GM21737 (cell line): ENCODE results near the gene PLRG1.
"Not testable (repeated sequence)": the region's sequence is repeated elsewhere in the genome, so short reads cannot be mapped to it uniquely, and the experiment has no call there.

Experiments
- ATAC-seq: cut with Tn5 transposase; IDR thresholded peaks from one replicate; pipeline ENCODE4 v1.9.1; 2021; ENCODE audit warnings: mild to moderate bottlenecking, moderate library complexity; ENCODE audit not compliant: unreplicated experiment

Gene PLRG1

GRCh38 chr4:154549894-154550790 lies at the start of gene PLRG1:
Gene PLRG1 (minus strand): TSS chr4:154550400. CDS start chr4:154550308, 92 bp downstream.
- ATAC-seq: peak; percentile 99

DNA sequence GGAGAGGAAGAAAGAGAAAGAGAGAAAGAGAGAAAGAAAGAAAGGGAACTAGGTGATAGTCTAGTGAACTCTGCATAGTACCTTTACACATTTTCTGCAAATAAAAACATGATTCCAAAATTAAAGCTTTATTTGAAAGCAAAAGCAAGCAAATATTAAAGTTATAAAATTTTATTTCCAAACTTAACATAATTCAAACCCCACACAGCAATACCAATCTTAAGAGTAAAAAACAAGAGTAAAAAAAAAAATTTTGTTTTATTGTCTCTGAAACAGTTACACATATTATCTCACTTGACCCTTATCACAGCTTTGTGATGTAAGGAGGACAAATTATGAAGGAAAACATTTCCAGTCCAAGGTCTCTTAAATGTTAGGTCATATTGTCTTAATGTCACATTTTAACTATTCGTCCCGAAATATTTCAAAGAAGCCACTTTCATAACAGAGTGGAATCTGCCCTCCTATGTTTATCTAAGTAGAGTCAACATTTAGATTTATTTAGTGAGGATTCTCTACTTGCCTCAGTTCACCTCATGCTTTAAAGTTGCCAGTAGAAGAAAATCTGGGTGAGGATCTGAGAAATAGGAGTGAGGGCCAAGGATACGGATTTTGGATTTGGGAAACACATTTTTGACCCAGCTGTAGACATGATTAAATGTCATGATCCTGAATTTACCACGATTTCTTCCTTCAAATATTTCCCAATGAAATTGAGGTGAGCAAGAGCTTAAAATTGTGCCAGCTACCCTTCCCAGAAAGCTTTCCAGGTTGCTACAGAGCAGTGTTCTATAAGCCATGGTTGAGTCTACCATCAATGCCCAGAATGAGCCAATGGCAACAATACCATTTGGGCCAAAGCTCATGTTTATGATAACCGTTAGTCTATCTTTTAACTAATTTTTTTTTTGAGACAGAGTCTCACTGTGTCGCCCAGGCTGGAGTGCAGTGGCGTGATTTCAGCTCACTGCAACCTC lies 47.9 kb upstream of the PLRG1 start:
- ATAC-seq: no peak

GRCh38 chr4:154597281-154597680 lies 47.1 kb upstream of the PLRG1 start:
- ATAC-seq: not testable (repeated sequence)

- no peak for ATAC-seq
Observed at GRCh38 chr4:154595807-154596206, 45.6 kb upstream of the PLRG1 start.

DNA sequence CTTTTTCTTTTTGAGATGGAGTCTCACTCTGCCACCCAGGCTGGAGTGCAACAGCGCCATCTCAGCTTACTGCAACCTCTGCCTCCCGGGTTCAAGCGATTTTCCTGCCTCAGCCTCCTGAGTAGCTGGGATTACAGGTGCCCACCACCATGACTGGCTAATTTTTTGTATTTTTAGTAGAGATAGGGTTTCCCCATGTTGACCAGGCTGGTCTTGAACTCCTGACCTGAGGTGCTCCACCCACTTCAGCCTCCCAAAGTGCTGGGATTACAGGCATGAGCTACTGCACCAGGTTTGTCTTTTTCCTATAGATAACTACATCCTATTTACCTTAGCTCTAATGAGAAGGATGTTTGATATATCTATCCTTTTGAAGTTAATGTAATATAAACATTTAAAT lies 44.1 kb upstream of the PLRG1 start:
- not testable (repeated sequence) for ATAC-seq

DNA sequence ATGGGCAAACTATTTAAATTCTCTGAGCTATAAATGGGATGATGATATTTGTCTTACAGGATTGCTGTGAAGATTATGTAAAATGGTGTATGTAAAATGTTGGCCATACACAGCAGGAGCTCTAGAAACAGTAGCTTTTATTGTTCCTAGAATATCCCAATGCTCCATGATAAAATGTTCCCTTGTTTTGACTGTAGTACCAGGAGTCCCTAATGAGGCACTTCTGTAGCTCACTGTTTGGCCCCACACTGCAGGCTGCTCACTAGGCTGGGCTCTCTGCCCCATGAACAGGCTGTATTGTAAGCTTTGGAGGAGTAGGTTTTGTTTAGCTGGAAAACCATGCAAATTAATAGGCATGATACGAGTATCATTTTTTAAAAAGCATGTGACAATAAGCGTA lies 43.7 kb upstream of the PLRG1 start:
- ATAC-seq: no peak

GRCh38 chr4:154591890-154592289 lies 41.7 kb upstream of the PLRG1 start:
- ATAC-seq: no peak

DNA sequence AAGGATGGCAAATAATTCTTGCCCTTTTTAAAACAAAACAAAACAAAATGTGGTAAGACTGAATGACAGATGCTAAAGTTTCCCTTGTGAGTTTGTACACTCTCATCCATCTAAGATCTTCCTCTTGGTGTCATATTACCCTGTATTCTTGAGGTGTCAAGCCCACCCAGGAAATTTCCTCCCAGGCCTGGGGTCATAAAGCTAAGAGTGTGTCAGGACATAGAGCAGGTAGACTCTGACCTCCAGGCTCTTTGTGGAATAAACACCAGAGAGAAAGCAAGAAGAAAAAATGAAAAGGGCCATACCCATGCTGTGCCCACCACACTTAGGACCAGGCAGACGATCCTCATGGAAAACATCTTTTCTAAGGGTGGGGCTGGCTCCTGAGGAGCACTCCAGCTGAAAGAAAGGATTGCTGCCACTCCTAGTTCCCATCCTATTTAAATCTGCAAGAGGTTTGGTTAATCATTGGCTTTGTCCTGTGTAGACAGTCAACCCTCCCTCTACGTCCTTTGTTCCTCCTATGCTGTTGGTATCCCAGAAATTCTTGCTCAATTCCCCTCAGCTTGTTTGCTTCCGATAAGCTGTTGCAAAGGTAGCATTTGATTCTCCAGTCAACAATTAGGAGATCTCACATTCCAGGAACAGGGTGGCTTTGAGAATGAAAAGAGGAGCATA lies 40.3 kb upstream of the PLRG1 start, which contains the start of gene FGA:
Gene FGA (minus strand): TSS at position 414 of the 678 bp plus-strand sequence. CDS start 55 bp downstream, at position 359.
- ATAC-seq: no peak

DNA sequence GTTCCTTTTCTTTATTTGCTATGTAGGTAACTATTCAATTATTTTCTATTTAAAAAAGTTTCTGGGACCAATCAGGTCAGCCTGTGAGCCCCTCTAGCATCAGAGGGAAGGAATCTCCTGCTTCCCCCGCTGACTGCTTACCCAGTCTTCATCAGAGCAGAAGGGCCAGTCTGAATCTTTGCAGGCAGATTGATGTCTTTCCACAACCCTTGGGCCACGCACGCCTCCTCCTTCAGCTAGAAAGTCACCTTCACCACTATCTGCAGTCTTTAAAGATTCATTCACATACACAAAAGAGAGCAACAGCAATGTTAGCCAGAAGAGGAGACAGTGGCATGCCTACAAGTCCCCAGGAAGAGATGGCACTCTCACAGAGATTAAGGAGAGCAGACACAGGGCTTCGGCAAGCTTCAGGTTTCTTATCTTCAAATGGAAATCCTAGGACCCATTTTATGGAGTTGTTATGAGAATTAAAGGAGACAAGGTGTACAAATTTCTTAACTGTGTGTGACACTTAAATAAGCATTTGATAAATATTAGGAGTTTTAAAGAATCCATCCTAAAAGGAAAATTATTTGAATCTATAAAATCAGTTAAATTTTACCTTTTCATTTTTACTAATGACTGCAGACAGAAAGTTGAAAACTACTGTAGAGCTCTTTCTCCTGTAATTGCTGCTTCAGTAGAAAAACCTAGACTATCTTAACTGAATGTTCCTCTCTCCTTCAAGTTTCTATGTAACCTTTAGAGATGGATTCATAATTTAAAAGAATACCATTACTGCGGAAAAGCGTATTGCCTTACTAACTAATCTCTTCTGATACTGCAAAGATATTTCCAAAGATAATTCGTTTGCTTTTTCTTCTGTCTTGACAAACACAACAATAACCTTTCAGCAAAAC lies 39.3 kb upstream of the PLRG1 start:
- ATAC-seq: no peak

GRCh38 chr4:154588198-154588597 lies 38.0 kb upstream of the PLRG1 start:
- no peak for ATAC-seq

DNA sequence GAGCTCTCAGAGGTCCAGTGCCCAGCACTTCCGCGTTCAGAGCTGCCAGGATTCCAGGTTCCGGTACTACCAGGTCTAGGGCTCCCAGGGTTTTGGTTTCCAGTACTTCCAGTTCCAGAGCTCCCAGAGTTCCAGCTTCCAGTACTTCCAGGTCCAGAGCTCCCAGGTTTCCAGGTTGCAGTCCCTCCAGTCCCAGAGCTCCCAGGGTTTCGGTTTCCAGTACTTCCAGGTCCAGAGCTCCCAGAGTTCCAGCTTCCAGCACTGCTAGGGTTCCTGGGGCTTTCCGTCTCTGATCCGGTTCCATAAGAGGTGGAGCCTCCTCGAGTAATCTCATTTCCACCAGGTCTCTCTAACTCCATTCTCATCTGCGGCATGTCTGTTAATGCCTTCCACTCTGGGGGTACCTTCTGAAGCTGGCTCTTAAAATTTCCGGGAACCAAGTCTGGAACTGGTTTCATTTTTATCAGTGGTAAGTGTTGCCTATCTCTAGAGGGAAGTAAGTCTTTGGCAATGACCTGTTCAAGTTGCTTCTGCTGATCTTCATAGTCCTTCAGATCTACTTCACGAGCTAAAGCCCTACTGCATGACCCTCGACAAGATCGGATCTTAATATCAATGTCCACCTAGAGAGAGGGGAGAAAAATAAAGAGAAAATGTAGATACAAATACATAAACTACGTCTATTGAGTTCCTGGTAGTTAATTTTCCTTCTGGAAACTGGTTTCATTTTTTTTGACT lies 36.3 kb upstream of the PLRG1 start:
- no peak for ATAC-seq

GRCh38 chr4:154585369-154586018 lies 35.3 kb upstream of the PLRG1 start:
- no peak for ATAC-seq

DNA sequence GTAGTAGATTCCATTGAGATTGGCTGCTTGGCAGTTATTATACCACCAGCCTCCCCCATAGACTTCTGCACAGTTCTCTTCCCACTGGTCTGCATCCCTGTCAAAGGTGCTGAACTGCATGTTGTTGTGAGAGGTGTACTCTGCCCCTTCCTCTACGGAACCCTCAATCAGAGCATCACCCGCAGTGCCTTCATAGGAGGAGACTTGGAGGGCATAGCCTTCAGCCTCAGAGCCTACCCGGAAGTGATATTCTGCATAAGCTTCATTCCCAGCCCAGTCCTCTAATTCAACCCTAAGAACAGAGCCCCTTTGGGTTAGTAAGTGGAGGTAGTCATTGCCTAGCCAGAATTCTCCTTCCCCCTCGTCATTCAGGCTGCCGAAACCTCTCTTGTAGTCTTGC lies 34.1 kb upstream of the PLRG1 start:
- ATAC-seq: no peak

DNA sequence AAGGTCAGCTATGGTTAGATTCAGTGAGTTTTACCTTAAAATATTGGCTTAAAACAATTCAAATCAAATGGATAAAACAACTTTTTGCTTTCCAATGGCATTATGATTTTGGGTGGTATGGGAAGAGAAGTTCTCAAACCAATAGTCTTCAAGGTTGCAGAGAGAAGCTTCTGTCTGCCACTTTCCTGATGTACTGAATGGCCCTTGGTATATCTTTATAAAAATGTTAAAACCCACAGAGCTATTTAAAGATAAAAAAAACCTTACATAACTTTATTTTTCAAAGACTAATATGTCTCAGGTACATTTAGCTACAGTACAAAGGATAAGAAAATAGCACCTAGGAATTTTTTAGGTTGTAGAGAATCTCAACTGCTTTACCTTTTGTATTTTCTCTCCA lies 33.5 kb upstream of the PLRG1 start:
- no peak for ATAC-seq

GRCh38 chr4:154583230-154583629 lies 33.0 kb upstream of the PLRG1 start:
- ATAC-seq: no peak

DNA sequence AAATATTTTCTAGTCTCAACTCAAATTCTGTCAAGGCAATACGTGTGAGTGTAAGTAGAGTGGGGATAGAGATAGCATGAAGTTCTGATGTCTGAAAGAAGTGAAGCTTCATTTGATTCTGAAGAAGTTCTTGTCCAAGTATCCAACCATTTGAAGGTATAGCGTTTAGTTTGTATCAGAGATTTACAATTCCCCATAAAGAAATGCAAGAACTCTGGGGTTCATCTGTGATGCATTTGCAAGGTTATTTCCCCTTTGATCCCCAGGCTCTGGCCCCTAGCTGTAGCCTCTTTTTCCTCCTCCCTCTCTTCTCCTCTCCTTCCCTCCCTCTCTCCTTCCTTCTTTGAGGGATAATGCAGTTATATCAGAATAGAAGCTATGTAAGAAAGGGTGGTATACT lies 32.5 kb upstream of the PLRG1 start:
- no peak for ATAC-seq

GRCh38 chr4:154579927-154580326 lies 29.7 kb upstream of the PLRG1 start:
- no peak for ATAC-seq

DNA sequence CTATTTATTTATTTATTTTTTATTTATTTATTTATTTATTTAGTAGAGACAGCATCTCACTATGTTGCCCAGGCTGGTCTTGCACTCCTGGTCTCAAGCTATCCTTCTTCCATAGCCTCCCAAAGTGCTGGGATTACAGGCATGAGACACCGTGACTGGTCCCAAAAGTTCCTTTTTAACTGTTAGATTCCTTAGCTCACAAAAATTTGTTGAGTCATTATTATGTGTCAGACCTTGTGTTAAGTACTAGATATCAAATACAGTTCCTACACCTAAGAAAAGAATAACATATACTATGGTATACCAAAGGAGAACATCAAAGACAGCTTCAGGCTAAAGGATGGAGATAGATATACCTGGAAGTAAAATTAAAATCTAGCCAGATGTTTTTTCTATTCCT lies 28.7 kb upstream of the PLRG1 start:
- no peak for ATAC-seq

DNA sequence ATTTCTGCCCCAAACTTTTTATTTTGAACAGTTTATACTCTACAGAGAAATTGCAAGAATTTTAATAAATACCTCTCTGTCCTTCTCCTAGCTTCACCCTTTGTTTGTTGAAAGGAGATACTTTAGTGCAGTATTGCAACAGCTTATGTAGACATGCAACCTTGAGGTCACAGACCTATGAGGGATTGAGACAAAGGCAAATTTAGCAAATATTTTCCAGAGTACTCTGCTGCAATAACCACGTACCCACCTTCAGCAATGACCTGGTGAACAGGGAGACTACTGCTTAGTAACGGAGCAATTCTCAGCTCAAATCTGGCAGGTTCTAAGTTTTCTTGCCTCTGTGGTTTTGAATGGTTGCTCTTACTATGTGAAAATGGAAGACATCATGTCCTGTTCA lies 27.1 kb upstream of the PLRG1 start:
- no peak for ATAC-seq
